ENCODE data around the gene AKT1. TPM values are rescaled to one million over a fixed set of nuclear protein-coding genes. Genes with fewer than 3 reads are reported as not detected.

The AKT1 gene
- total and polyA plus RNA-seq, 2 of the 4 experiments (the other 2 are of a cell fraction): 193 to 221 TPM

DNA sequence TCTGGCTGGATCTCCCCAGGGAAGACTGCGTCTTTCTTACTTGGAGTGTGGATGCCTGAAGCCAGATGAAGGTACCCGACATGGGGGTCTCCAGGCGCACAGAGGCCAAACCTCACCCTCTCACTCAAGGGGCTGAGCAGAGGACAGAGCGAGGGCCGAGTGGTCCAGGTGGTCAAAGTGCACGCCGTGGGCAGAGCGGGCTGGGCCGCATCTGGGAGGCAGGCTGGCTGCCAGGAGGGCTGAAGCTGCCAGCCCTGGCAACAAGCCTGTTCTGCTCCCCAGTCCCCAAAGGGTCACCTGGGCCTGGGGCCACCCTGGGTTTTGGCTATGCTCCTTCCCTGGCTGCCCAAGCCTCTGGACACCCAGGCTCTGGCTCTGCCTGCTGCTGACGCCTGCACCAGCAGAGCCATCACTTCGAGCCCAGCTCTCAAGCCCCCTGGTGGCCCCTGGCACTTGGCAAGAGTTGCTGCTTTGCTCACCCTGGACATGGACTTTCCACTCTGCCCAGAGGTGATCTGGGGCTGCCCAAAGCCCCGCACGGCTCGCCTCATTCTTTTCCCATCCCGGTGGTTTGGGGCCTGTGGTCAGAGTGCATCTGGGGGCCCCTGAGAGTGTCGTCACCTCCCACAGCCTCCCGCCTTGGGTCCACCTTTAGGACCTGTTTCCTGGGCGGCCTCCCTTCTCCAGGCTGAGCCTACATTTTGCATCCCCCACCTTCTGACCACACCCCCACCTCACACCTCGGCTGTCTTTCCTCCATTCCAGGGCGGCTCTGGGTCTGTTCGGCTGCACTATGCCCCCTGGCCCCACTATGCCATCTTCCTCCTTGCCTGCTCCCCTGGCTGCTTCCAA lies 68.7 kb downstream of the AKT1 start:
- Histone ChIP-seq H3K9me1 (ENCODE audit: insufficient read depth, low read length) (no peaks in the 10 kb centered on the region), H3K18ac (ENCODE audit: low read depth, low read length) (no peak overlapping the region), H4K5ac (ENCODE audit: low read depth, low read length) (no peak overlapping the region), H3K36me3 (ENCODE audit: control insufficient read depth, insufficient read depth, low read length) (peaks cover under 1% of the 10 kb centered on the region; the same call in 1 of the 2 replicates), H3K23ac (ENCODE audit: low read depth, low read length) (no peak overlapping the region), H2BK5ac (ENCODE audit: low read depth, low read length, poor library complexity, severe bottlenecking) (no peak overlapping the region), H4K91ac (ENCODE audit: insufficient read depth, low read depth, low read length) (no peak overlapping the region), H2BK20ac (ENCODE audit: low read depth, low read length) (no peak overlapping the region), H3K9ac (ENCODE audit: low read depth, low read length) (no peak overlapping the region), H4K8ac (ENCODE audit: low read depth in 2 of 2, low read length in 2 of 2) (no peak overlapping the region), H3K14ac (replicated peaks; ENCODE audit: low read depth, low read length) (no peak overlapping the region), H2AK9ac (replicated peaks; ENCODE audit: low read depth, low read length, poor library complexity) (no peak overlapping the region), H4K20me1 (ENCODE audit: insufficient read depth, low read length) (peaks cover 17% of the 10 kb centered on the region), H3K79me1 (ENCODE audit: low read depth in 1 of 2, low read length in 2 of 2) (peaks cover 5 to 16% of the 10 kb centered on the region in 2 experiments; a peak in 2 of 4 replicates), H2AK5ac (ENCODE audit: low read depth, low read length) (no peak overlapping the region; the same call in 1 of the 2 replicates), H2AFZ (replicated peaks; ENCODE audit: low read length, poor library complexity) (peak overlapping the region; percentile 21), H3K9me3 (ENCODE audit: control insufficient read depth, insufficient read depth, low read length) (no peaks in the 10 kb centered on the region), H3K27me3 (ENCODE audit: control insufficient read depth, insufficient read depth, low read length) (no peaks in the 10 kb centered on the region; the same call in 1 of the 2 replicates), H3K4me1 (ENCODE audit: control insufficient read depth, insufficient read depth, low read length) (peaks cover 19% of the 10 kb centered on the region), H3K4ac (ENCODE audit: low read depth, low read length) (no peak overlapping the region), H2BK15ac (ENCODE audit: low read depth, low read length) (no peak overlapping the region), H2BK120ac (ENCODE audit: low read depth, low read length) (no peak overlapping the region), H3K27ac (ENCODE audit: insufficient read depth, low read length) (no peak overlapping the region), H3K4me3 (ENCODE audit: insufficient read depth, low read depth, low read length) (no peak overlapping the region), H3K56ac (ENCODE audit: extremely low read depth, insufficient read depth, low read length) (no peak overlapping the region; the same call in 1 of the 2 replicates), H3K4me2 (ENCODE audit: low read depth, low read length) (no peak overlapping the region)
- dilution Hi-C loops (cut with HindIII; ENCODE audit: low sequenced_read_pairs, unreplicated experiment): no loop called here
- no peak for ATAC-seq (ENCODE audit: low read depth)
- POLR2A ChIA-PET (ENCODE audit: unreplicated experiment): no interaction called here
- BruUV-seq (replicated peaks): no TSS peak
- WGBS, 2 experiments (ENCODE audit: extremely low coverage in 2 of 2, insufficient read length in 1 of 2): 68% methylated on average over 11 of the region's 21 CpGs; no CpG with 5 or more reads in 1 of the 2 experiments
- no peak for TF ChIP-seq CHD1 (IDR thresholded peaks at IDR 0.05; ENCODE audit: low read depth, low read length)
- TF ChIP-seq FOS (IDR thresholded peaks at IDR 0.05; ENCODE audit: low read depth, low read length): no peak
- CTCF ChIA-PET: no interaction called here
- in situ Hi-C loops (cut with MboI; ENCODE audit: low sequenced_read_pairs): no loop called here
- DNase-seq: no peak
- intact Hi-C loops (cut with micrococcal nuclease): no loop called here
